CMK (cell line): Measurements from ENCODE around the gene RGL2.
"Not testable (repeated sequence)": the region's sequence is repeated elsewhere in the genome, so short reads cannot be mapped to it uniquely, and the experiment has no call there.

Source experiments
- DNase-seq: peaks from one replicate; pipeline ENCODE4 v3.0.0-alpha.2; 2010; ENCODE audit warnings: low read depth

The RGL2 gene, protein sequence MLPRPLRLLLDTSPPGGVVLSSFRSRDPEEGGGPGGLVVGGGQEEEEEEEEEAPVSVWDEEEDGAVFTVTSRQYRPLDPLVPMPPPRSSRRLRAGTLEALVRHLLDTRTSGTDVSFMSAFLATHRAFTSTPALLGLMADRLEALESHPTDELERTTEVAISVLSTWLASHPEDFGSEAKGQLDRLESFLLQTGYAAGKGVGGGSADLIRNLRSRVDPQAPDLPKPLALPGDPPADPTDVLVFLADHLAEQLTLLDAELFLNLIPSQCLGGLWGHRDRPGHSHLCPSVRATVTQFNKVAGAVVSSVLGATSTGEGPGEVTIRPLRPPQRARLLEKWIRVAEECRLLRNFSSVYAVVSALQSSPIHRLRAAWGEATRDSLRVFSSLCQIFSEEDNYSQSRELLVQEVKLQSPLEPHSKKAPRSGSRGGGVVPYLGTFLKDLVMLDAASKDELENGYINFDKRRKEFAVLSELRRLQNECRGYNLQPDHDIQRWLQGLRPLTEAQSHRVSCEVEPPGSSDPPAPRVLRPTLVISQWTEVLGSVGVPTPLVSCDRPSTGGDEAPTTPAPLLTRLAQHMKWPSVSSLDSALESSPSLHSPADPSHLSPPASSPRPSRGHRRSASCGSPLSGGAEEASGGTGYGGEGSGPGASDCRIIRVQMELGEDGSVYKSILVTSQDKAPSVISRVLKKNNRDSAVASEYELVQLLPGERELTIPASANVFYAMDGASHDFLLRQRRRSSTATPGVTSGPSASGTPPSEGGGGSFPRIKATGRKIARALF

DNA sequence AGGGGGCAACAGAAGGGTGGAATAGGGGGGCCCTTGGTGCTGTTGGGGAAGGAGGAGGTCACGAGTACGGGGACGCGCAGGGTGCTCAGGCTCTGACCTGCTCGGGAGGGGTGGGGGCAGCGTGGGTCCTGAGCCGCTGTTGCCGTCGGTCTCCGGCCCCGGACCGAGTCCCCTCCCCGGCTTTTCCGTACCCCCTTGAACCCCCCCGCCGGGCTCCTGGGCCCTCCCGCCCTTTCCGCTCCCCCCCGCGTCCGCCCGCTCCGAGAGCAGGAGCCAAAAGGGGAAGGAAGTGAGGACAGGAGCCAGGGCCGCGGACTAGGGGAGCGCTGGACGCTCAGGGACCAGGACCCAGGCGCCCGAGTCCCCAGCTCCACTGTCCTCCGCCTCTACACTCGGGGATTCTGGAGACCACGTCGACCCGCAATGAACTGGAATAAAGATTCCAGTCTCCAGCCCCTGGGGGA is at the start of gene RGL2:
Gene RGL2, minus strand, starts transcription at position 170 of the 464 bp plus-strand sequence. CDS start 332 bp downstream, outside the sequence.
- peak; percentile 89 for DNase-seq

DNA sequence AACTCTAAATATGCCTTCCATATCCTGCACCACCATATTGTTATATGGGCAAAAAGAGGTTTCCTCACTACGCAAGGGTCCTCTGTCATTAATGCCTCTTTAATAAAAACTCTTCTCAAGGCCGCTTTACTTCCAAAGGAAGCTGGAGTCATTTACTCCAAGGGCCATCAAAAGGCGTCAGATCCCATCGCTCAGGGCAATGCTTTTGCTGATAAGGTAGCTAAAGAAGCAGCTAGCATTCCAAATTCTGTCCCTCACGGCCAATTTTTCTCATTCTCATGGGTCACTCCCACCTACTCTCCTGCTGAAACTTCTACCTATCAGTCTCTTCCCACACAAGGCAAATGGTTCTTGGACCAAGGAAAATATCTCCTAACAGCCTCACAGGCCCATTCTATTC is 49.1 kb upstream of the RGL2 start:
- no peak for DNase-seq

DNA sequence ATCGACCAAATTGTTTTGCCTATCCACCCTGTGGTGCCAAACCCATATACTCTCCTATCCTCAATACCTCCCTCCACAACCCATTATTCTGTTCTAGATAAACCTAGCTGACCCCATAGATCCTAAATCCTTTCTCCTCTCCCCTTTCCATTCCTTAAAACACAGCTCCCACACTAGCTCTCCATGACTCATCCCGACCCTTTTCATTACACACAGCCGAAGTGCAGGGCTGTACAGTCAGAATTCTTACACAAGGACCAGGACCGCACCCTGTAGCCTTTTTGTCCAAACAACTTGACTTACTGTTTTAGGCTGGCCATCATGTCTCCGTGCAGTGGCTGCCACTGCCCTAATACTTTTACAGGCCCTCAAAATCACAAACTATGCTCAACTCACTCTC is 48.2 kb upstream of the RGL2 start:
- DNase-seq, result not testable (repeated sequence)

DNA sequence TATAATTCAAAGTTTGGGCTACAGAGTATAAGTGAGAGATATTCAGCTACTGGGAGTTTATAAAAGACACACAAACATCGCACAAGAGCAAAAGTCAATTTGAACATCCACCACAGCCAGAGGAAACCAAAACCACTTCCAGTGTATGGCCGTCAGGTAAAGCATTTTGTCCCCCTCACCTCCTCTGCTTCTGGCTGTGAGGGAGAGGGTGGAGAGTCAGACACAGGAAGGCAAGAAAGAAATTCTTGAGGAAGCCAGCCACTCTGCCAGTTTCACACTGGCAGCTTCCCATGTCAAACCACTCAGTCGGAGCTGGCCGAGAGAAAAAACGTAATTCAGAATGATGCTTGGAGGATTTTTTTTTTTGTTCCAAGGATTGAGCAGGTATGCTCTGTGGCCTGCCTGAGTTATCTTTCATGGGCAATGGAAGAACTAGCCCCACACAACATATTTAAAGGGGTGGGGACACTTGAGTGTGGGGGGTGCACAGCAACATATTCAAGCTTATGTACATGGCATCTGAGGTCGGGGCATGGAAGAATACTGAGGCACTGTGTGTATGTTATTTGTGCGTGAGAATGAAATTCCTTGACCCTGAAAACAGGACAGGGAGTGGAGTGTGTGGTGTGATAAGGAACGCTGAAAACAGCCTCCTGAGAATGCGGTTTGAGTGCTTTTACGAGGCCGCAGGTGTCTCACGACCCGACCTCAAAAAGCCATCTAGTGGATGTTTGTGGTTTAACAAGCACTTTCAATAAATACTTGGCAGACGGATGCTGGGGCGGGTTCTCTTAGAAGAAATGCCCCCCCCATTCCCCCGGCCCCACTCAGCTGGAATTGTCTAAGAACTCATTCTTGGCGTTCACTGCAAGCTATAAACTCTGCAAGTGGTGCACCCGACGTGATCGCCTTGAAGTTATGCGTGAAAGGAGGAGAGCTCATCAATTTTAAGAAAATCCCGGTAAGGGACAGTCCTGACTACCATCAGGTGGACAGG is 46.3 kb upstream of the RGL2 start:
- peak; percentile 38 for DNase-seq

DNA sequence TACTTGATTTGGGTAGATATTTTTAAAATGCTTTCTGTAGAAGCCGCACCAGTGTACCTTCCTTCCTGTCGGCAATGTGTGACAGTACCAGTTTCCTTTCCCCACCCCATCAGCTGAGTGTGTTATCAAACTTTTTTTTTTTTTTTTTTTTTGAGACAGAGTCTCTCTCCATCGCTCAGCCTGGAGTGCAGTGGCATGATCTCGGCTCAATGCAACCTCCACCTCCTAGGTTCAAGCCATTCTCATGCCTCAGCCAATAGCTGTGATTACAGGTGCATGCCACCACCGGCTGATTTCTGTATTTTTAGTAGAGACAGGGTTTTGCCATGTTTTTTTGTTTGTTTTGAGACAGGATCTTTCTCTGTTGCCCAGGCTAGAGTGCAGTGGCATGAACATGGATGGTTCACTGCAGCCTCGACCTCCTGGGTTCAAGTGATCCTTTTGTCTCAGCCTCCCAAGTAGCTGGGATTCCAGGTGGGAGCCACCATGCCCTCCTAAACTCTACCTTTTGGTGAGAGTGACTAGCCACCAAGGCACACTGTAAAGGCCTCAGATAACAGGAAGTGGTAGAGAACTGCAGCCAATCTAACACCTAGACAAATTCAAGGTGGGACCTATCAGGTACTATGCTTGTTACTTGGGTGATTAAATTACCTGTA is 45.3 kb upstream of the RGL2 start:
- no peak for DNase-seq

DNA sequence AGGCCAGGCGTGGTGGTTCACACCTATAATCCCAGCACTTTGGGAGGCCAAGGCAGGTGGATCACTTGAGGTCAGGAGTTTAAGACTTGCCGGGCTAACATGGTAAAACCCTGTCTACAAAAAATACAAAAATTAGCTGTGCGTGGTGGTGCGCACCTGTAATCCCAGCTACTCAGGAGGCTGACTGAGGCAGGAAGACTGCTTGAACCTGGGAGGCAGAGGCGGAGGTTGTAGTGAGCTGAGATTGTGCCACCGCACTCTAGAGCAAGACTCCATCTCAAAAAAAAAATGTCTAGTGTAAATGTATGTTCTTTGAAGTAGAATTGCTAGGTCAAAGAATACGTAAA is 44.8 kb upstream of the RGL2 start:
- not testable (repeated sequence) for DNase-seq

DNA sequence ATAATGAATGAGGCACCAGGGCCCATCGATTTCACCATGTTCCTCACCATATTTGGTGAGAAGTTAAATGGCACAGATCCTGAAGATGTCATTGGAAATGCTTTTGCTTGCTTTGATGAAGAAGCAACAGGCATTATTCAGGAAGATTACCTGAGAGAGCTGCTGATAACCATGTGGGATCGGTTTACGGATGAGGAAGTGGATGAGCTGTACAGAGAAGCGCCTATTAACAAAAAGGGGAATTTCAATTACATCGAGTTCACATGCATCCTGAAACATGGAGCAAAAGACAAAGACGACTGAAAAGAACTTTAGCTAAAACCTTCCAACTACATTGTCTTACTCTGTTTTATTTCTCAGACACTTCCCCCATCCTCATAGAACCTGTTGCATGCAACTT is 40.5 kb upstream of the RGL2 start:
- no peak for DNase-seq

DNA sequence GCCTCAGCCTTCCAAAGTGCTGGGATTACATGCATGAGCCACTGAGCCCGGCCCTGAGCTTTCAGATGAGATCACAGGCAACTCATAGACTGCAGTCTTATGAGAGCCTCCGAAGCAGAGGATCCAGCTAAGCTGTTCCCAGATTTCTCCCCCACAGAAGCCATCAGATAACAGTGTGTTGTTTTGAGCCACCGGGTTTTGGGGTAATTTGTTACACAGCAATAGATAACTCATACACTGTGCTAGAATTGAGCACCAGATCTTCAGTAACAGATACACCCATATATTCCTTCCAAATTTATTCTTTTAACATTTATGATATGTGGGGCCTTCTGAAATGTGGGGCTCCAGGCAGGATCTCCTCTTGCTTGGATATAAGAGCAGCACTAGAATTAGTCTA is 37.8 kb upstream of the RGL2 start:
- no peak for DNase-seq

DNA sequence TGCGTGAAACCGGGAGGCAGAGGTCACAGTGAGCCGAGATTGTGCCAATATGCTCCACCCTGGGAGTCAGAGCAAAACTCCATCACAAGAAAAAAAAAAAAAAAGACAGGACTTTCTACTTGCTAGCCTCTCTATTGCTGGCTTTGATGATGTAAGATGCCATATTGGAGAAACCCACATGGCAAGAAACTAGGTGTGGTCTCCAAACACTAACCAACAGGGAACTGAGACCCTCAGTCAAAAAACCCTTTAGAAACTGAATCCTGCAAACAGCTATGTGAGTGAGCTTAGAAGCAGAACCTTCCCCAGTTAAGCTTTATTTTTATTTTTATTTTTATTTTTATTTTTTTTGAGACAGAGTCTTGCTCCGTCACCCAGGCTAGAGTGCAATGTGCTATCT is 37.2 kb upstream of the RGL2 start:
- no peak for DNase-seq

DNA sequence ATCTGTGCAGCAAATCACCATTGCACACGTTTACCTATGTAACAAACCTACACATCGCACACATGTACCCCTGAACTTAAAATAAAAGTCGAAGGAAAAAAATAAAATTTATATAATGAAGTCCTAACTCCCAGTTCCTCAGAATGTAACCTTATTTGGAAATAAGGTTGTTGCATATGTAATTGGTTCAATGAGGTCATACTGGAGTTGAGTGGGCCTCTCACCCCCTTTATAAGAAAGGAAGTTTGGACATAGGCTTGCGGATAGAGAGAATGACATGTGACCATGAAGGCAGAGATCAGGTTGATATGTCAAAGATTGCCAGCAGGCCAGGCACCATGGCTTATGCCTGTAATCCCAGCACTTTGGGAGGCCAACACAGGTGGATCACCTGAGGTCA is 34.9 kb upstream of the RGL2 start:
- no peak for DNase-seq

DNA sequence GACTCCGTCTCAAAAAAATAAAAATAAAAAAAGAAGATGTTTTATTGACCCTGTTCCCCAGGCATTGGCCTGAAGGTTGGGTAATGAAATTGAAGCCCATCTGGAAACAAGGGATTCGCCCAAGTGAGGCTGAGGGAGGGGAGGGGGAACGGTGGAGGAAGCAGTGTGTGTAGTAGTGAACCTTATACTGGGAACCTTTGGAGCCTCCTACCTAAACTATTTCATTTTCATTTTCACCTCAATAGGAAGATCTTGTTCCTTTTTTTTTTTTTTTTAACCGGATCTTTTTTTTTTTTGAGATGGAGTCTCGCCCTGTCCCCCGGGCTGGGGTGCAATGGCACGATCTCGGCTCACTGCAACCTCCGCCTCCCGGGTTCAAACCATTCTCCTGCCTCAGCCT is 32.0 kb upstream of the RGL2 start:
- no peak for DNase-seq

DNA sequence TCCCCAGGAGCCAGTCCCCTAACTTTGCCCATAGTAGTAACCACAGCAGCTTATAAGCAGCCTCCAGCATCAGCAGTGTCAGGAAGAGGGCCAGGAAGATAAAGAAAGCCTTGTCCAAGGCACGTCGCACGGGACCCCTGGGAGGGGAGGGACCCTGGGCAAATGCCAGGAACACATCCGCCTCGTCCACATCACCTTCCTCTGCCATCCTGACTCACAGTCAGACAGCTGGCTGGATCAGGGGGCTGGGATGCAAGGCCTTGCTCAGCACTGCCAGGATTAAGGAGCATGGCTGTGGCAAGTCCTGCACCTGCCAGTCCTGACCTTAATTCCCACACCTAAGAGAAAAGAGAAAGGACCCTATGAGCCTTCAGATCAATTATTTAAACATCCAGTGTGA is 30.3 kb upstream of the RGL2 start:
- DNase-seq, result no peak

DNA sequence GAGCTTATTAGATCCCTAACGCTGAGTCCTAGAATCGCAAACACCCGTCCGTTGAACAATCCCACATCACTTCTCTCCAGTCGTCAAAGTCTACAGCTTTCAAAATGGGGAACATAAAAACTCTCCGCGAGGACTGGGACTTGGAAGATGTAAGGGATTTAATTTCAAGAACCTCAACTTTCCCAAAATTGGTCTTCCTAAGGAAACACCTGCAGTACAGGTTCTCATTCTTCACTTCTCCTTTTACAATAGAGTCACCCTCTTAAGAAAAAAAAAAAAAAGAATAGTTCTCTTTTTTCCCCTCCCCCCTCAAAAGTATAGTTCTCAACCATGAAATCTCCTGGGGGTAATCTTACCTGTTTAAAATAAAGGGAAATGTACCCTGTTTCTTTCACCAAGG is 25.4 kb upstream of the RGL2 start:
- no peak for DNase-seq

DNA sequence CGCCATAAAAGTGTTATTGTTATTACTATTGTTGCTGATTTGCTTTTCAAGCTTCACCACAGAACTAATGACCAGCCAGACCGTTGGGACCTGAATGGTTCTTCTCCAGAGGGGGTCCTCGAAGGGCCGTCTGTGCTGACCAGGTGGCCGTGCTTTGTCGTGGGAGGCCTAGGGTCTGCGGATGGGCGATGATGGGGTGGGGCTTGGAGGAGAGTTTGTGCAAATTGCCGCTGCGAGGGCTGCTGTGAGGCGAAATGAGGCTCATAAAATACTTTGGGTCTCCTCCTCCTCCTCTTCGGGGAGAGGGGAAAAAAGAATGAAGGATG is 24.8 kb upstream of the RGL2 start:
- DNase-seq, result no peak

DNA sequence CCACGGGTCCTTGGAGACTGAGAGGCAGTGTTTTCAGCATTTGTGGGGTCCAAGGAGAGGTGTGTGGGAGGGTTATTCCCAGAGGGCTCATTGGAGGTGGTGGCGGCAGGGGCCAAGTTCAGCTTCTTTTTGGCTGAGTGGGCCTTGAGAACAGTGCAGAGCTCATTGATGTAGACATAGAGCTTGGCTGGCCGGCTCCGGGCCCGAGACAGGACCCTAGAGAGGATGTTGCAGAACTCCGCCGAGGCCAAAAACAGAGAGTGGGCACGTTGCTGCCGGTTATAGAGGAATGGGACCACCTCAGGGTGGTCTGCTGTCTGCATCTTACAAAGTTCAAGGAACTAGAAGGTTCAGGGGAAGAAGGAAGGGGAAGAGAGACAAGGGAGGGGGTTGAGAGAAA is 22.5 kb upstream of the RGL2 start:
- no peak for DNase-seq

DNA sequence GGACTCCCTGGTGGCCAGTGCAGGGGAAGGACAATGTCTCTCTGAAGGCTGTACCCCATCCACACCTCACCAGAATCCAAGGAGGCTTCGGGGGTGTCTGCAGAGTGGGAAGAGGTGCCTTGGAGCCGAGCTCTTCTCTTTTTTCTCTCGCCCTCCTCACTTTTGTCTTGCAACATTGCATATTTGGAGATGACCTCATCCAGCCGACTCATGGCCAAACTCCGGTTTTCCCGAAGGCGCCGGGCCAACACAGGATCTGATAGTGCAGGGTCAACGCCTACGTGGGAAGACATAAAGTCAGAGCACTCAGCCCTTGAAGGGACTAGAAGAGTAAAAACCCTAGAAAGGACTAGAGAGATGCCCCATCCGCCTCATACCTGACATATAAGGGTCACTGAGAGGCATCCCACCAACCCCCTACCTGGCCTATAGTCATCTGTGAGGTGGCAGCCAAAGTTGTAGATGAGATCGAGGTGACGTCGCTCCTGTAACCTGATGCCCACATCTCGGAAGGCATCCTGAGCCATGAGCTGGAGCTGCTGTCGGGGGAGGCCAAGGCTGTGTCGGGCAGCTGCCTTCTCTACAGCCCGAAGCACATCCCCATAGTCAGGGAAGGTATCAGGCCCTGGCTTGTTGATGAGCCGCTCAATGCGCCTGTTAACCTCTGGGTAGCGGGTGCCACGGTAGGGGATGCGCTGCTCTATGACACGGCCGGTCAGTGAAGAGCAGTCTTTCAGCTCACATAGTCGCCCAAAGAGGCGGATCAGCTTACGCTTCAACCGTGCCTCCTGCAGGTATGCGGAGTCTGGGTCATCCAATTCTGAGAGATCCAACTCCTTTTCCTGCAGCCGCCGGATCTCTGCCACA is 21.8 kb upstream of the RGL2 start:
- no peak for DNase-seq

DNA sequence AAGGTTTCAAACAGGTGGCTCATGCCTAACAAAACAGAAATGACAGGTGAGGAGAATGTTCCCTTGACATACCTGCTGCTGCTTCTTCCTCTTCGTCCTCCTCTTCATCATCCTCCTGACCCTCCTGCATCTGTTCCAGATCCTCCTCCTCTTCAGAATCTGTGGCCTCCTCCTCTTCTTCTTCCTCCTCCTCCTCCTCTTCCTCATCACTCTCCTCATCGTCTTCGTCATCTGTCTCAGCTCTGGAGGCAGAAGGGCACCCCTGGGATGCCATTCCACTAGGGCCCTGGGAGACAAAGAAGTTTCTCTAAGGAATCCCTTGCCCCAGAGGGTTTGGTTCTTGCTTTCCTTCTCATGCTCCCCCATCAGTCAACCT is 21.2 kb upstream of the RGL2 start:
- no peak for DNase-seq

DNA sequence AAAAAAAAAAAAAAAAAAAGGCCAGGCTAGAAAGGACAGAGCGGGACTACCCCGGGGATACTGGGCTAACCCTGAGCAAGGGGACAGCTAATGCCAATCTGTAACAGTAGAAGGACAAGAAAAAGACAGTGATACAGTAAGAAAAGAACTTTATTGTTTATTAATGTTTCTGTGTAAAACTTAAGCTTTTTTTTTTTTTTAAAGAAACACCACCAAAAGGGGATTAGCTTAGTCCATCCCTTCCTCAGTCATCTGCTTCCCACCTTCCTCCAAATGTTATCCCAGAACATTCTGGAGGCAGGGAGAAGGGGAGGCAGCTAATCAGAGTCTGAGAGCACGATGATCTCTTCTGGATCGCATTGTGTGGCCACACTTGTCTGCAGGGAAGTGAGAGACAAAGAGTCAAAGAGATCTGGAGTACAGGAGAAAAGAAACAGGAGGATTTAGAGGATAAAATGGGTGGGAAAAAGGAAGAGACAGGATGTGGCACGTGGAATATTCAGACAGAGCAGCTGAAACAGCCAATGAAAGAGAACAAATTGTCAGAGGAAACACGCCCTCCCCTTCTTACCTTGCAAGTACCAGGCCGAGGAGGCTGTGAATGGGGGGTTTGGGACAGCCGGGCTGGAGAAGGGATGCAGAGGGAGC is 19.8 kb upstream of the RGL2 start:
- no peak for DNase-seq

DNA sequence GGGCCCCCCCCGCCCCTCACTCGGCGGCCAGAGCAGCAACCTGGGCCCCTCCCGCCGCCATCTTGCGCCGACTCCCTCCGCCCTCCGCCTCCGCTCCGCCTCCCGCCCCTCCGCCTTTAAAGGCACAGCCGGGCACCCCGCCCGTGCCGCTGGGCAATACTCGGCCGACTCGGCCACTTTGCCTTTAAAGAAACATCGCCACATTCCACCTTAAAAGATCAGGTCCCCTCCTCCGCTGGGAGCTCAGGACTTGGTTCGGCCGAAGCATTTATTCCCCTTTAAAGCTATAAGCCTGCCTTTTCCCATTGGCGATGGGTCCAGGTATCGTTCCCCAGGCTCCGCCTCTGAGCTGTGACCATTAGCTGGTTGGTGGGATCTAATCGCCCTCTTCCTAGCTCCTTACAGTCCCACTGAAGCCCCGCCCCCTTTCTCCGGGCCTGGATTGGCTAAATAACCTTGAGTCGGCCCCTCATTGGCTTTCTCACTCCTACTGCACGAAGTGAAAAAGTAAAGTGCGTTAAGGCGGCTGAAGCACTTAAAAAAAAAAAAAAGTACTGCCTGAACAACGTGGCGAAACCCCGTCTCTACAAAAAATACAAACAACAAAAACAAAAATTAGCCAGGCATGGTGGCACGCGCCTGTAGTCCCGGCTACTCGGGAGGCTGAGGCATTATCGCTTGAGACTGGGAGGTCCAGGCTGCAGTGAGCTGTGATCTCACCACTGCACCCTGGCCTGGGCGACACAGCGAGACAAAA is 19.1 kb upstream of the RGL2 start, which contains the start of gene ZBTB22:
Gene ZBTB22, minus strand, starts transcription at position 76 of the 757 bp plus-strand sequence. CDS start 828 bp downstream, outside the sequence.
- DNase-seq, result peak; percentile 96

DNA sequence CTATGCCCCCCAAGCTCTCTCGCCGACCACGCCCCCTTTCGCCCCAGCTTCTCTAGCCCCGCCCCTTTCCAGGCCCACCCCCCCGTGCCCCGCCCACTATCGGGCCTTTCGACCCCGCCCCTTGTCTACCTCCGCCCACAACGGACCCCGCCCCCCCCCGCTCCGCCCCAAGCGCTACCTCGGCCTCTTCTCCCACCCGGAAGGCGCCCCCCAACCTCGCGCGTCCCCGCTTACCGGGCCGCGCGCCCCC is 18.6 kb upstream of the RGL2 start:
- DNase-seq, result no peak
